Measurements from ENCODE around the gene FGF5. TPM values are rescaled to one million over a fixed set of nuclear protein-coding genes. Genes with fewer than 3 reads are reported as not detected.

The FGF5 gene
- total RNA-seq, 2 donors from 2014 or later, result 0.30 to 1.5 TPM

- intact Hi-C loops (cut with DNase I), result no loop called here
- H3K27me3 ChIP-seq, result no peaks in the 10 kb centered on the region
- no peak for DNase-seq
- H3K9me3 ChIP-seq, result no peaks in the 10 kb centered on the region
- no peak overlapping the region for H3K27ac ChIP-seq
- H3K9ac ChIP-seq (ENCODE audit: low read depth in 2 of 2, low read length in 2 of 2), result no peak overlapping the region
- no peak for TF ChIP-seq CTCF (IDR thresholded peaks at IDR 0.05)
- H3K4me1 ChIP-seq, result no peaks in the 10 kb centered on the region
- H3K36me3 ChIP-seq, result no peaks in the 10 kb centered on the region
- H3K4me3 ChIP-seq, result no peak overlapping the region
Measured at GRCh38 chr4:80232707-80233370, 33.6 kb upstream of the FGF5 start.

GRCh38 chr4:80233390-80233789 lies 33.1 kb upstream of the FGF5 start:
- Histone ChIP-seq H3K9ac (ENCODE audit: low read depth in 2 of 2, low read length in 2 of 2) (no peak overlapping the region), H3K36me3 (no peaks in the 10 kb centered on the region), H3K9me3 (no peaks in the 10 kb centered on the region), H3K4me1 (no peaks in the 10 kb centered on the region), H3K4me3 (no peak overlapping the region), H3K27me3 (no peaks in the 10 kb centered on the region), H3K27ac (no peak overlapping the region)
- no peak for TF ChIP-seq CTCF (IDR thresholded peaks at IDR 0.05)
- no peak for DNase-seq
- intact Hi-C loops (cut with DNase I), result no loop called here

- intact Hi-C loops (cut with DNase I), result no loop called here
- H3K27me3 ChIP-seq, result no peaks in the 10 kb centered on the region
- TF ChIP-seq CTCF (IDR thresholded peaks at IDR 0.05), result no peak
- no peak overlapping the region for H3K9ac ChIP-seq (ENCODE audit: low read depth in 2 of 2, low read length in 2 of 2)
- H3K9me3 ChIP-seq, result no peaks in the 10 kb centered on the region
- H3K36me3 ChIP-seq, result no peaks in the 10 kb centered on the region
- H3K27ac ChIP-seq, result no peak overlapping the region
- no peak overlapping the region for H3K4me3 ChIP-seq
- H3K4me1 ChIP-seq, result no peaks in the 10 kb centered on the region
- no peak for DNase-seq
Measured at GRCh38 chr4:80235451-80235850, 31.0 kb upstream of the FGF5 start.

GRCh38 chr4:80237992-80238391 lies 28.5 kb upstream of the FGF5 start:
- no peak for DNase-seq
- H3K27ac ChIP-seq, result no peak overlapping the region
- H3K9ac ChIP-seq (ENCODE audit: low read depth in 2 of 2, low read length in 2 of 2), result no peak overlapping the region
- H3K4me3 ChIP-seq, result no peak overlapping the region
- no peaks in the 10 kb centered on the region for H3K27me3 ChIP-seq
- TF ChIP-seq CTCF (IDR thresholded peaks at IDR 0.05), result no peak
- no peaks in the 10 kb centered on the region for H3K4me1 ChIP-seq
- no peaks in the 10 kb centered on the region for H3K36me3 ChIP-seq
- intact Hi-C loops (cut with DNase I), result no loop called here
- no peaks in the 10 kb centered on the region for H3K9me3 ChIP-seq

- intact Hi-C loops (cut with DNase I), result no loop called here
- no peaks in the 10 kb centered on the region for H3K36me3 ChIP-seq
- no peak overlapping the region for H3K27ac ChIP-seq
- H3K9me3 ChIP-seq, result no peaks in the 10 kb centered on the region
- no peaks in the 10 kb centered on the region for H3K27me3 ChIP-seq
- DNase-seq, result no peak
- H3K4me3 ChIP-seq, result no peak overlapping the region
- H3K4me1 ChIP-seq, result no peaks in the 10 kb centered on the region
- no peak for TF ChIP-seq CTCF (IDR thresholded peaks at IDR 0.05)
- no peak overlapping the region for H3K9ac ChIP-seq (ENCODE audit: low read depth in 2 of 2, low read length in 2 of 2)
Measured at GRCh38 chr4:80239480-80240150, 26.8 kb upstream of the FGF5 start.
